NCI-H446 (cell line): ENCODE data around the gene PPIP5K2.
"Not testable (repeated sequence)": the region's sequence is repeated elsewhere in the genome, so short reads cannot be mapped to it uniquely, and the experiment has no call there.

Experiments
- DNase-seq, 2 experiments: peaks; one replicate each; lab custom pipeline; 2025; lab: John Stamatoyannopoulos, UW

The PPIP5K2 gene

GRCh38 chr5:103122242-103122641 lies 2.1 kb downstream of the PPIP5K2 start:
- DNase-seq: no peak

- DNase-seq: no peak
Measured at GRCh38 chr5:103126557-103126956, 6.5 kb downstream of the PPIP5K2 start.

- DNase-seq: no peak
Measured at GRCh38 chr5:103127292-103127817, 7.3 kb downstream of the PPIP5K2 start.

- DNase-seq: no peak
Measured at GRCh38 chr5:103128202-103128601, 8.1 kb downstream of the PPIP5K2 start.

- DNase-seq: no peak
Measured at GRCh38 chr5:103132684-103133083, 12.6 kb downstream of the PPIP5K2 start.

- DNase-seq: no peak
Measured at GRCh38 chr5:103133231-103133630, 13.1 kb downstream of the PPIP5K2 start.

- DNase-seq: no peak
Measured at GRCh38 chr5:103135461-103135860, 15.4 kb downstream of the PPIP5K2 start.

- DNase-seq: no peak
Measured at GRCh38 chr5:103138202-103138690, 18.1 kb downstream of the PPIP5K2 start.

GRCh38 chr5:103139264-103139865 lies 19.3 kb downstream of the PPIP5K2 start:
- DNase-seq: peak; percentile 39 to 74

GRCh38 chr5:103142132-103142531 lies 22.0 kb downstream of the PPIP5K2 start:
- not testable (repeated sequence) for DNase-seq

GRCh38 chr5:103145196-103145595 lies 25.1 kb downstream of the PPIP5K2 start:
- DNase-seq: no peak

- DNase-seq: no peak
Measured at GRCh38 chr5:103148213-103148612, 28.1 kb downstream of the PPIP5K2 start.

- DNase-seq: no peak
Measured at GRCh38 chr5:103151156-103151555, 31.1 kb downstream of the PPIP5K2 start.

- no peak for DNase-seq
Measured at GRCh38 chr5:103166706-103167105, 46.6 kb downstream of the PPIP5K2 start.

GRCh38 chr5:103174147-103174546 lies 54.0 kb downstream of the PPIP5K2 start:
- DNase-seq: no peak

- DNase-seq: no peak
Measured at GRCh38 chr5:103177543-103177942, 57.4 kb downstream of the PPIP5K2 start.

- no peak for DNase-seq
Measured at GRCh38 chr5:103178167-103178566, 58.1 kb downstream of the PPIP5K2 start.

GRCh38 chr5:103186152-103186551 lies 66.1 kb downstream of the PPIP5K2 start:
- DNase-seq: no peak

- DNase-seq: no peak
Measured at GRCh38 chr5:103188436-103188835, 68.3 kb downstream of the PPIP5K2 start.

- no peak for DNase-seq
Measured at GRCh38 chr5:103203226-103203625, 83.1 kb downstream of the PPIP5K2 start.

GRCh38 chr5:103204990-103205389 lies 84.9 kb downstream of the PPIP5K2 start:
- not testable (repeated sequence) for DNase-seq

- DNase-seq: no peak
Measured at GRCh38 chr5:103205991-103206700, 86.0 kb downstream of the PPIP5K2 start.

- no peak for DNase-seq
Measured at GRCh38 chr5:103207011-103207410, 86.9 kb downstream of the PPIP5K2 start.
